Measurements from ENCODE around the gene MEAF6. TPM values are rescaled to one million over a fixed set of nuclear protein-coding genes. Genes with fewer than 3 reads are reported as not detected.
"Not testable (repeated sequence)": the region's sequence is repeated elsewhere in the genome, so short reads cannot be mapped to it uniquely, and the experiment has no call there.

The MEAF6 gene
- total and polyA plus RNA-seq, 2 donors (not counting 3 experiments of a cell fraction or from before 2014, with no cell fraction given): 28.0 to 62.5 TPM

- no peak overlapping the region for H3K4me3 ChIP-seq (replicated peaks in 1 of 3; ENCODE audit: insufficient read depth in 1 of 3, low read depth in 1 of 3, low read length in 3 of 3)
- intact Hi-C loops (cut with micrococcal nuclease) (no loop called here), dilution Hi-C loops (cut with MboI; ENCODE audit: extremely low pct_ligation_motif_present, low sequenced_read_pairs) (no loop called here)
- H2AFZ ChIP-seq (ENCODE audit: low read depth, low read length): no peak overlapping the region
- POLR2A ChIA-PET: no interaction called here
- peaks cover 3% of the 10 kb centered on the region for H3K79me2 ChIP-seq (ENCODE audit: control insufficient read depth, insufficient read depth, low read length)
- H3K27ac ChIP-seq (ENCODE audit: insufficient read depth, low read depth, low read length): no peak overlapping the region
- TF ChIP-seq JUN (IDR thresholded peaks at IDR 0.05; ENCODE audit: borderline replicate concordance, insufficient read depth, insufficient read length, low read depth) (no peak), FOS (IDR thresholded peaks at IDR 0.05; ENCODE audit: borderline replicate concordance, insufficient read depth, low read length) (no peak), MYC (IDR thresholded peaks at IDR 0.05; ENCODE audit: low read depth, low read length) (no peak), CTCF (IDR thresholded peaks at IDR 0.05; ENCODE audit: extremely low read depth in 1 of 2, insufficient read depth in 1 of 2, low read depth in 1 of 2, low read length in 2 of 2) (no peak), GATA2 (IDR thresholded peaks at IDR 0.05; ENCODE audit: insufficient read depth, insufficient read length, low read depth, low read length) (no peak)
- CTCF ChIA-PET: interaction anchor here (2.7 kb wide), 1 partner anchor 20 kb away, joined by 10 read pairs; no protein-coding TSS in a partner anchor
- H3K4me1 ChIP-seq (ENCODE audit: control insufficient read depth, extremely low read depth, insufficient read depth, low read length): no peaks in the 10 kb centered on the region
- peaks cover 11 to 13% of the 10 kb centered on the region in 2 experiments for H3K36me3 ChIP-seq (ENCODE audit: control insufficient read depth in 2 of 2, extremely low read depth in 1 of 2, insufficient read depth in 2 of 2, low read length in 2 of 2)
- FAIRE-seq (no peak), DNase-seq (ENCODE audit: low read depth, low spot score) (no peak)
- H3K9me3 ChIP-seq (replicated peaks; ENCODE audit: control insufficient read depth, insufficient read depth, low read length): no peaks in the 10 kb centered on the region
- H4K20me1 ChIP-seq (replicated peaks; ENCODE audit: control insufficient read depth, extremely low read depth, insufficient read depth, low read length): no peaks in the 10 kb centered on the region
- H3K27me3 ChIP-seq (ENCODE audit: control insufficient read depth in 2 of 2, insufficient read depth in 2 of 2, low read length in 2 of 2): no peaks in the 10 kb centered on the region
- H3K9me1 ChIP-seq (replicated peaks; ENCODE audit: control insufficient read depth, extremely low read depth, insufficient read depth, low read length): no peaks in the 10 kb centered on the region
- no peak overlapping the region for H3K4me2 ChIP-seq (ENCODE audit: insufficient read depth, low read length)
- no TSS peak for BruUV-seq (replicated peaks)
- H3K9ac ChIP-seq (replicated peaks; ENCODE audit: extremely low read depth, insufficient read depth, low read length): no peak overlapping the region
Observed at GRCh38 chr1:37506740-37507139, 7.8 kb downstream of the MEAF6 start.

GRCh38 chr1:37502791-37503190 lies 11.8 kb downstream of the MEAF6 start:
- peaks cover 17% of the 10 kb centered on the region in 2 experiments for H3K36me3 ChIP-seq (ENCODE audit: control insufficient read depth in 2 of 2, extremely low read depth in 1 of 2, insufficient read depth in 2 of 2, low read length in 2 of 2)
- dilution Hi-C loops (cut with MboI; ENCODE audit: extremely low pct_ligation_motif_present, low sequenced_read_pairs); H3K9me1 ChIP-seq (replicated peaks; ENCODE audit: control insufficient read depth, extremely low read depth, insufficient read depth, low read length); FAIRE-seq; H2AFZ ChIP-seq (ENCODE audit: low read depth, low read length); BruUV-seq (replicated peaks); H4K20me1 ChIP-seq (replicated peaks; ENCODE audit: control insufficient read depth, extremely low read depth, insufficient read depth, low read length); H3K9me3 ChIP-seq (replicated peaks; ENCODE audit: control insufficient read depth, insufficient read depth, low read length); H3K4me1 ChIP-seq (ENCODE audit: control insufficient read depth, extremely low read depth, insufficient read depth, low read length); H3K27me3 ChIP-seq (ENCODE audit: control insufficient read depth in 2 of 2, insufficient read depth in 2 of 2, low read length in 2 of 2); H3K4me2 ChIP-seq (ENCODE audit: insufficient read depth, low read length); POLR2A ChIA-PET; intact Hi-C loops (cut with micrococcal nuclease); DNase-seq (ENCODE audit: low read depth, low spot score); H3K9ac ChIP-seq (replicated peaks; ENCODE audit: extremely low read depth, insufficient read depth, low read length); H3K79me2 ChIP-seq (ENCODE audit: control insufficient read depth, insufficient read depth, low read length); H3K27ac ChIP-seq (ENCODE audit: insufficient read depth, low read depth, low read length); H3K4me3 ChIP-seq (replicated peaks in 1 of 3; ENCODE audit: insufficient read depth in 1 of 3, low read depth in 1 of 3, low read length in 3 of 3): not testable (repeated sequence)
- CTCF ChIA-PET: interaction anchor here (0.7 to 1.8 kb wide), 4 partner anchors 12 to 1014 kb away, joined by 3 to 16 read pairs (median 6); partner anchors contain the start of gene MEAF6

All from endothelial cell of umbilical vein (primary cell).